Midbrain (tissue), 1 donor: Measurements from ENCODE around the gene ASPSCR1.

Experiments
- DNase-seq: peaks from one replicate; lab custom pipeline; 2025; lab: John Stamatoyannopoulos, UW

The ASPSCR1 gene

DNA sequence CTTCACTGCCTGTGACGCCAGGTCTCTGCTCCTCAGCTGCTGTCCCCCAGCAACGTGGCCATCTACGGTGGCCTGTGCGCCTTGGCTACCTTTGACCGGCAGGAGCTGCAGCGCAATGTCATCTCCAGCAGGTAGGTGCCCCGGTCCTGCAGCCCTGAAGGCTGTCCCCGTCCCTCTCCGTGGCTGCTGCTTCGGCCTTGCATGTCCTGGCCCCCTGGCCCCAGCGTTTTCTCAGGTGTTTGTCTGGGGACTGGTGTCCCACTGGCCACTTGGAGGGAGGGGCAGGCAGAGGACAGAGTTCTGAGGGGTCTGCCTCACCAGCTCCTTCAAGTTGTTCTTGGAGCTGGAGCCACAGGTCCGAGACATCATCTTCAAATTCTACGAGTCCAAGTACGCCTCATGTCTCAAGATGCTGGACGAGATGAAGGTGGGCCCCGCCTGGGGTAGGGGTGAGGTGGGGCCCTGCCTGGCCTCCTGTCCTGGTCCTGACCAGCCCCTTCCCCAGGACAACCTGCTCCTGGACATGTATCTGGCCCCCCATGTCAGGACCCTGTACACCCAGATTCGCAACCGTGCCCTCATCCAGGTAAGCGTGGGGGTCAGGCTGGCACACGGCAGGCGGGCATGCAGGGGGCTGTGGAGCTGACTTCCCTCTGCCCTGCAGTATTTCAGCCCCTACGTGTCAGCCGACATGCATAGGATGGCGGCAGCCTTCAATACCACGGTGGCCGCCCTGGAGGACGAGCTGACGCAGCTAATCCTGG is 78.7 kb downstream of the ASPSCR1 start:
- no peak for DNase-seq

GRCh38 chr17:82056729-82057621 is 79.5 kb downstream of the ASPSCR1 start:
- no peak for DNase-seq

DNA sequence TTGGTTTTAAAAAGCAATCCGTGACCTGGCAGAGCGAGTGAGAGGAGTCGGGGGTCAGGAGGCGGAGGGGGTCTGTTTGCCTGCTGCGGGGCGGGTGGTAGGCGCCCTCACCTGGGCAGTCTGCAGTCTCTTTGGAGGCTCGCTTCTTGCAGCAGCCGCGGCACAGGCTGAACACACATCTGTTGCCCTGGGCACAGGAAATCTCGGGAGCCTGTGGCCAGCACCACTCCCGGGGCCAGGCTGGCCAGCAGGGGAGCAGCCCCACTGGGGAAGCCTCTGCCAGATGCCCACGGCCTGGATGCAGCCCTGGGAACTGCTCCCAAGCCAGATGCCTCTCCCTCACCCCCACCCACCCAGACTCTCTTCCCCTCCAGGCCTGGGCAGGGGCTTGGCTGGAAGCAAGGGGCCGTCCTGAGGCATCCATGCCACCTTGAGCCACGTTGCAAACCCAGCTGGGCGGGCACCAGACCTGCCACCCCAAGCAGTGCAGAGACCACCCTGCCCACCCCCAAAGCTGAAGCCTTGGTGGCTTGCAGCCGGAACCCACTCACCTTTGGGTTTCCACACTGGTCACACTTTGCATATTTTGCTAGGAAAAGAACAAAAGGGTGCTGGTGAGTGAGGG is 80.9 kb downstream of the ASPSCR1 start:
- DNase-seq: no peak

- no peak for DNase-seq
These were observed 81.4 kb downstream of the ASPSCR1 start for GRCh38 chr17:82058855-82059249.

GRCh38 chr17:82059272-82060000 is 82.0 kb downstream of the ASPSCR1 start:
- no peak for DNase-seq

DNA sequence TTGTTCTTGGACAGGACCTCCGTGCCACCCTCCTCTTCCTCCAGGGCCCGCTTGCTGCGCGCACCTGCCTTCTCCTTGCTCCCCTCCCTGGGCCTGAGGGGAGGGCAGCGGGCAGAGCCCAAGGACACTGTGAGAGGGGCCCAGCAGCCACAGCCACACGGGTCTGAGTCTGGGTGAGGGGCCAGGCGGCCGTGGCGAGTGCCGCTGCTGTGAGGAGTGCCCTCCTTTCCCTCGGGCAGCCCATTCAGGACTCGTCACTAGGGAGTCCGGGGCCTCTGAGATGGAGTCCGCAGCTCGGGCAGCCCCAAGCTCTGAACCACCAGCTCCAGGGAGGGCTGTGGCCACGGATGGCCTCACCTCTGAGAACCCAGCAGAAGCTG is 82.6 kb downstream of the ASPSCR1 start:
- no peak for DNase-seq

GRCh38 chr17:82060614-82061013 is 83.2 kb downstream of the ASPSCR1 start:
- no peak for DNase-seq

DNA sequence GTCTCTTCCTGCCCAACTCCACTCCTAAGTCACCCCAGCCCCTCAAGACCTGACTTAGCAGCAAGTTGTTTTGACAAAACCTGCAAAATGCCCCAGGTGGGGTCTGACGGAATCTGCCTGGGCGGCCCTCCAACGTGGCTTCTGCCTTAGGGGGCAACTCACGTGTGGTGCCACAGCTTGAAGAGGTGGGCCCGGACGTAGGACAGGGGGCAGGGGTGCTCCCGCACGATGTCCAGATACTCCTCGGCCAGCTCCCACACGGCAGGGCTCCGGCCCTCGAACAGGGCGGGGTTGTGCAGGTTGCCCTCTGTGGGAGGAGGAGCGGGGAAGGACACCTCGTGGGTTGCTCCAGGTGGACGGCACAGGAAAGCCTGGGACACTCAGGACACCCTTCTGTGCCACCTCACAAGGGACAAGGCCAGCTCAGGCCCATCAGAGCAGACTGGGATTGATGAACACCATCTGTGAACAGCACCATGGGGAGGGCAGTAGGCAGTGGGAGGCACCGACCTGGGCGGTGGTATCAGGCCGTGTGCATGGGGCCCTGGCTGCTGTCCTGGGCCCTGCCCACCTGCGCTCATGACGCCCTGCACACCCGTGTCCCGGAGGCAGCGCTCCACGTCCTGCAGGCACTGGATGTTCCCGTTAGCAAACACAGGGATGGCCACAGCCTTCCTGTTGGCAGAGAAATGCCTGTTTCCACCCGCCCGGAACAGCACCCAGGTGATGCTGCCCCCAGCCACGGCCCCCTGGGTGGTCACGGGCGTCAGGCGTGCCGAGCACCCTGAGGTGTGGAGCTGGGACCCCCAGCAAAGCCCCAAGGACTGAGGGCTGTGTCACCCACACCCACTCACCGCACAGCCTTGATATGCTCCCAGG is 83.9 kb downstream of the ASPSCR1 start:
- no peak for DNase-seq

DNA sequence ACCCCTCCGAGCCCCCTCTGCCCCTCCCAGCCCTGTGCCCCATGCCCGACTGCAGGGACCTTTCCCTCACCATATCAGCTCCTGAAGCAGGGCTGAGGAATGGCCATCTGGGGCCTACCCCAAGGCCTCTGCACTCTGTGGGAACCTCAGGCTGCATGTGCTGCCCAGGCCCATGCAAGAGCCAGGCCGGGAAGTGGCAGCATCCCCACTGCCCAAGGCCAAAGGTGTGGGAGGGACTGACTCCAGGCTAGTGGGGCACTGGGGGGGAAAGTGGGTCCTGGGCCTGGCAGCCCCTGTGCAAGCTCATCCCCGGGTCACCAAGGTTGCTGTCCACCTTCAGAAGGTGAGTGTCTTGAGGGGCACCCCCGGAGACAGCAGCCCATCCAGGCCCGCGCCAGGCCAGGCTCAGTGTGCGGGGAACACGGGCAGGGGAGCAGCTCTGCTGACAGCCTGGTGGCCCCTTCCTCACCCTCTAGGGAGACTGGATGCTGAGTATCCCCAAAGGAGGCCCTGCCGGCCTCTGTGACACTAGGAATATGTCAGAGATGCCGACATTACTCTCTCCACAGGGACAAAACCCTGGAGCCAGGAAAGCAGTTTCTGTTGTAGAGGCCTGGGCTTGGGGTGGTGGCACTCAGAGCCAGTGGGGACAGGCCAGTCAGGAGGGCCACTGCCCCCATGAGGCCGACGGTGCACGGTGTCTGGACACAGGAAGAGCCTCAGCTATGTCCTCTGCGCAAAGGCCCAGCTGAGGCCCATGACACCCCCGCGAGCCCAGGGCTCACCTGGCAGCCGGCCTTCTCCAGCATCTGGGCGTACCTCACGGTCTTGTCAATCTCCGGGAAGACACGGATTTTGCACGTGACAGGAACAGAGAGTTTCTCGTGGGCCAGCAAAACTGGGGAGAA is 84.9 kb downstream of the ASPSCR1 start:
- no peak for DNase-seq

DNA sequence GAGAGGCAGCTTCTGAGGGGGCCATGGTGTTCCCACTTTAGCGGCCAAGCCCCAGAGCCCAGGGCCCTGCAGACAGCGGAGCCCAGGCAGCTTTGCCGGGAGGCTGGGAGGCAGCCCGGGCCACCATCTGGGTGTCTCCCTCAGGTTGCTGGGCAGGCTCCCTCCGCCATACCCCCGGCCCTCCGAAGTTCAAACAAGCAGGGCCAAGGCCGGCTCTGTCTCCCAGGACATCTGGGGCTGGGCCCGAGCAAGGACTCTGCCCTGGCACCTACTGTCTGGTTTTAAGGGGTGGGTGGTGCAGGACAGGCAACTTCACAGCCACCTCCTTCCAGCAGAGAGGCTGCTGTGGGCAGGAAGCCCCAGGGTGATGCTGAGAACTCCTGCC is 85.5 kb downstream of the ASPSCR1 start:
- DNase-seq: no peak

DNA sequence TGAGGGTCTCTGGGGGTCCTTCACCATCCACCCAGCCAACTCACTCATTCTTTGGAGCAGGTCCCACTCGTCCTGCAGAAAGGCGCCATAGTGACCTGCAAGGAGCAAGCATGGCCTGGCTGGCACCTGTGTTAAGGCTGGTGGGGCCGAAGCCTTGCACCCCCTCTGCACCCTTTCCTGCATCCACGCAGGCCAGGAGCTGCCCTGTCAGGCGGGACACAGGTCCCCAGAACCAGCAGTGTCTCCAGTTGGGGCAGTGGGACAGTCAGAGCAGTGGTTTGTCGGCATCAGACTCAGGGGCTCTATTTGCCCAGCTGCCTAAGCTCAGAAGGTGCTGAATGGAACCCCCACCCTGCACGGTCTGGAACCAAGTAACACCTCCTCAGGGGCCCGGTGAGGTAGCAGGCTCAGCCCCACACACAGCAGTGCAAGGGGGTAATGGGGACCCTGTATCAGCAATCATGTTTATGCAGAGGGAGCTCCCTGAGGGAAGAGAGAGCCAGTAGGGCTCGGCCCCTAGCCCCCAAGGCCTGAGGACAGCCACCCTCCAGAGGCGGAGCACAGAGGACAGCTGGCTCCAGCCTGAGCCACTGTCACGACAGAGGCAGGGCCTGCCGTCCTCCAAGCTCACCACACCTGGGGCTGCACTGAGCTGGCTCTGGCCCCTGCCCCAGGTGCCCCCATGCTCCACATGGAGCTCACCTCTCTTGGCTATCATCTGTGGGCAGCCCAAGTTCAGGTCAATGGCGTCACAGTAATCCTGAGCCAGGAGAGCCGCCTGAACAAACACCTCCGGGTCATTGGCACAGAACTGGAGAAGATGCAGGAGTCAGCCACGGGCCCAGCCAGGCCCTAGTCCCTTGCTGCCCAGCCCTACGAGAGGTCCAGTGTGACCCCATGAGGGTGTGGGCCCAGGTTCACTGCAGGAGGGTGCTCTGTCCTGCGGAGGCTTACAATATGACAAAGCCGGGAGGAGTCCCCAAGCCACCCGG is 86.3 kb downstream of the ASPSCR1 start:
- DNase-seq: no peak

DNA sequence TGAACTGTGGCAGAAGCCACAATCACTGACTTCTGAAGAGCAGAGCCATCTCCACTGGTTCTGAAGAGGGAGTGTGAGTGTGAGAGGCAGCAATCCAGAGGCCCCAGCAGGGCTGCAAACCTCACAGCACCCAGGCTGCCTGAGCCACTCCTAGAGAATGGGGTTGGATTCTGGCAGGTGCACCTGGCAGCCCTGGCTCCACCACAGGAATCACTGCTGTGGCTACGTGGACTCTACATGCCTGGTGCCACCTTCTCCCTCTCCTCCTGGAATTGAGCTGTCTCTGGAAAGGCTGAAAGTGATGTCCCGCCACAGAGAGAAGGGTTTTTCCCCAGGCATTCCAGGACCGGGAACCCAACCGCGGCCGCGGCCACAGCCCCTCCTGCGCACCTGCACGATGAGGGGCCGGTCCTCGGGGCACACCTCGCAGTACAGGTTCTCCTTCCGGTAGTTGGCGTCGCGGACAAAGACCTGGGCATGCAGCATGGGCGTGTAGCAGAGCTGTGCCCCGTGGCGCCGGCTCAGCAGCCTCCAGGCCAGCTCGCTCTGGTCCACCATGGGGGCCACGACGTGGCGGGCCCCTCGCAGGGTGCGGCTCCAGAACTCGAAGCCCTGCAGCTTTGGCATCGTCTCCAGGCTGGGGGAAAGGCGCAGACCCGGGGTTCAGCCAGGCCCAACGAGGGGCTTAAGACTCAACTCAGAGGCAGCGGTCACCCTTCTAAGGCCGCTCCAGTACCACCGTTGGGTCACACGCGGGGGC is 87.2 kb downstream of the ASPSCR1 start:
- no peak for DNase-seq

GRCh38 chr17:82065193-82065637 is 87.8 kb downstream of the ASPSCR1 start:
- no peak for DNase-seq

- peak; percentile 44 for DNase-seq
These were observed 88.3 kb downstream of the ASPSCR1 start, which contains the start of gene DUS1L for GRCh38 chr17:82065638-82066303. TSS of gene DUS1L (minus strand) at chr17:82065804. CDS start at chr17:82065059, 745 bp downstream.
